Measurements from ENCODE around the gene OR6J1. TPM values are rescaled to one million over a fixed set of nuclear protein-coding genes. Genes with fewer than 3 reads are reported as not detected.
"Not testable (repeated sequence)": the region's sequence is repeated elsewhere in the genome, so short reads cannot be mapped to it uniquely, and the experiment has no call there.

The OR6J1 gene
- total RNA-seq, 2 donors from 2014 or later = not detected

DNA sequence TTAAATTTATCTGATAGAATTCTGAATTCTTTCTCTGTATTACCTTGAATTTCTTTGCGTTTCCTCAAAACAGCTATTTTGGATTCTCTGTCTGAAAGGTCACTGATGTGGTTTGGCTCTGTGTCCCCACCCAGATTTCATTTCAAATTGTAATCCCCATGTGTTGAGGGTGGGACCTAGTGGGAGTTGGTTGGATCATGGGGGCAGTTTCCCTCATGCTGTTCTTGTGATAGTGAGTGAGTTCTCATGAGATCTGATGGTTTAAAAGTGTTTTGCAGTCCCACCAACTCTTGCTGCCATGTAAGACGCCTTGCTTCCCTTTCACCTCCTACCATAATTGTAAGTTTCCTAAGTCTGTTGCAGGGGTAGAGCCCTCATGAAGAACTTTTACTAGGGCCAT is 34.1 kb upstream of the OR6J1 start:
- DNase-seq = no peak
- TF ChIP-seq, protein P1, sequence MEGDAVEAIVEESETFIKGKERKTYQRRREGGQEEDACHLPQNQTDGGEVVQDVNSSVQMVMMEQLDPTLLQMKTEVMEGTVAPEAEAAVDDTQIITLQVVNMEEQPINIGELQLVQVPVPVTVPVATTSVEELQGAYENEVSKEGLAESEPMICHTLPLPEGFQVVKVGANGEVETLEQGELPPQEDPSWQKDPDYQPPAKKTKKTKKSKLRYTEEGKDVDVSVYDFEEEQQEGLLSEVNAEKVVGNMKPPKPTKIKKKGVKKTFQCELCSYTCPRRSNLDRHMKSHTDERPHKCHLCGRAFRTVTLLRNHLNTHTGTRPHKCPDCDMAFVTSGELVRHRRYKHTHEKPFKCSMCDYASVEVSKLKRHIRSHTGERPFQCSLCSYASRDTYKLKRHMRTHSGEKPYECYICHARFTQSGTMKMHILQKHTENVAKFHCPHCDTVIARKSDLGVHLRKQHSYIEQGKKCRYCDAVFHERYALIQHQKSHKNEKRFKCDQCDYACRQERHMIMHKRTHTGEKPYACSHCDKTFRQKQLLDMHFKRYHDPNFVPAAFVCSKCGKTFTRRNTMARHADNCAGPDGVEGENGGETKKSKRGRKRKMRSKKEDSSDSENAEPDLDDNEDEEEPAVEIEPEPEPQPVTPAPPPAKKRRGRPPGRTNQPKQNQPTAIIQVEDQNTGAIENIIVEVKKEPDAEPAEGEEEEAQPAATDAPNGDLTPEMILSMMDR (IDR thresholded peaks at IDR 0.05) = no peak
- Histone ChIP-seq H3K4me1 (no peaks in the 10 kb centered on the region), H3K27ac (no peak overlapping the region), H3K4me3 (no peak overlapping the region), H3K27me3 (no peaks in the 10 kb centered on the region), H3K9ac (ENCODE audit: low read depth in 2 of 2, low read length in 2 of 2) (no peak overlapping the region), H3K9me3 (no peaks in the 10 kb centered on the region), H3K36me3 (no peaks in the 10 kb centered on the region)
- intact Hi-C loops (cut with DNase I) = no loop called here

DNA sequence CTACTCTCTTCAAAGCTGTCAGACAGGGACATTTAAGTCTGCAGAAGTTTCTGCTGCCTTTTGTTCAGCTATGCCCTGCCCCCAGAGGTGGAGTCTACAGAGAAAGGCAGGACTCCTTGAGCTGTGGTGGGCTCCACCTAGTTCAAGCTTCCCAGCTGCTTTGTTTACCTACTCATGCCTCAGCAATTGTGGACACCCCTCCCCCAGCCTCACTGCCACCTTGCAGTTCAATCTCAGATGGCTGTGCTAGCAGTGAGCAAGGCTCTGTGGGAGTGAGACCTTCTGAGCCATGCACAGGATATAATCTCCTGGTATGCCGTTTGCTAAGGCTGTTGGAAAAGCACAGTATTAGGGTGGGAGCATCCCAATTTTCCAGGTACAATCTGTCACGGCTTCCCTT is 33.4 kb upstream of the OR6J1 start:
- intact Hi-C loops (cut with DNase I); DNase-seq; H3K36me3 ChIP-seq; H3K4me1 ChIP-seq; H3K27ac ChIP-seq; H3K9me3 ChIP-seq; H3K4me3 ChIP-seq; H3K27me3 ChIP-seq; H3K9ac ChIP-seq (ENCODE audit: low read depth in 2 of 2, low read length in 2 of 2): not testable (repeated sequence)

- DNase-seq = no peak
- H3K9me3 ChIP-seq = no peaks in the 10 kb centered on the region
- no peaks in the 10 kb centered on the region for H3K4me1 ChIP-seq
- intact Hi-C loops (cut with DNase I) = no loop called here
- H3K9ac ChIP-seq (ENCODE audit: low read depth in 2 of 2, low read length in 2 of 2) = no peak overlapping the region
- no peaks in the 10 kb centered on the region for H3K27me3 ChIP-seq
- no peaks in the 10 kb centered on the region for H3K36me3 ChIP-seq
- TF ChIP-seq, protein P1 (IDR thresholded peaks at IDR 0.05) = no peak
- no peak overlapping the region for H3K27ac ChIP-seq
- H3K4me3 ChIP-seq = no peak overlapping the region
Observed at GRCh38 chr14:22671622-22672021, 27.5 kb upstream of the OR6J1 start.

- H3K4me3 ChIP-seq = no peak overlapping the region
- DNase-seq = no peak
- H3K9me3 ChIP-seq = no peaks in the 10 kb centered on the region
- H3K36me3 ChIP-seq = no peaks in the 10 kb centered on the region
- no peaks in the 10 kb centered on the region for H3K27me3 ChIP-seq
- no peaks in the 10 kb centered on the region for H3K4me1 ChIP-seq
- H3K9ac ChIP-seq (ENCODE audit: low read depth in 2 of 2, low read length in 2 of 2) = no peak overlapping the region
- no peak overlapping the region for H3K27ac ChIP-seq
- intact Hi-C loops (cut with DNase I) = no loop called here
- TF ChIP-seq, protein P1 (IDR thresholded peaks at IDR 0.05) = no peak
Observed at GRCh38 chr14:22668863-22669262, 24.7 kb upstream of the OR6J1 start.

DNA sequence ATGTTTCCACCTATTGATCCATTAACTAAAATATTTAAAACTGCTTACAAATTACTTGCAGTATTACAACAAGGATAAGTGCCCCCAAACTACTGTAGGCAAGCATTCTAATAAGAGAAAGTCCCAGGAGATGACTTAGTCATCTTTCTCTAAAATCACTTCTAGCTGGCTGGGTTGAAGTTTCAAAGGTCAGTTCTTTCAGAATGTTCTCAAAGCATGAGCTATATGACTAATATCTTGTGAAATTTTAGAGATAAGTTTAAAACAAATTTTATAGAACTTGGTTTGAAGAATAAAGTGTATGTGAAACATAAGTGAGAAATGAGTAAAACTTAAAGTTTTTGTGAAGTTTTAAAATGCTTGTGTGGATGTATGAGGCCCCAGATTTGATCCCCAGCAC is 24.3 kb upstream of the OR6J1 start:
- H3K27me3 ChIP-seq = no peaks in the 10 kb centered on the region
- no peaks in the 10 kb centered on the region for H3K36me3 ChIP-seq
- no peak overlapping the region for H3K27ac ChIP-seq
- intact Hi-C loops (cut with DNase I) = no loop called here
- no peak for DNase-seq
- TF ChIP-seq, protein P1 (IDR thresholded peaks at IDR 0.05) = no peak
- H3K4me3 ChIP-seq = no peak overlapping the region
- no peaks in the 10 kb centered on the region for H3K4me1 ChIP-seq
- H3K9me3 ChIP-seq = no peaks in the 10 kb centered on the region
- no peak overlapping the region for H3K9ac ChIP-seq (ENCODE audit: low read depth in 2 of 2, low read length in 2 of 2)

DNA sequence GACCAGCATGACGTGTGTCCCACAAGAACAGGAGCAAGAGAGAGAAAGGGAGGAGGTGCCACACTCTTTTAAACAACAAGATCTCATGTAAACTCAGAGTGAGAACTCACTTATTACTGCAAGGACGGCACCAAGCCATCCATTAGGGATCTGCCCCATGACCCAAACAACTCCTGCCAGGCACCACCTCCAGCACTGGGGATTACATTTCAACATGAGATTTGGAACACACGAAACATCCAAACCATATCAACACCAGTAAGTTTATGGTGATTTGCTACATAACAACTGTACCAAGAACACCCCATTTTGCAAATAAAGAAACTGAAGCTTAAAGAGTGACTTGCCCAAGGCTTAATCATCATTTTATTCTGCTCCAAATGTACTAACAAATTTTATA is 23.7 kb upstream of the OR6J1 start:
- H3K9ac ChIP-seq (ENCODE audit: low read depth in 2 of 2, low read length in 2 of 2) = no peak overlapping the region
- no peak overlapping the region for H3K4me3 ChIP-seq
- no peaks in the 10 kb centered on the region for H3K27me3 ChIP-seq
- no peaks in the 10 kb centered on the region for H3K9me3 ChIP-seq
- intact Hi-C loops (cut with DNase I) = no loop called here
- no peak overlapping the region for H3K27ac ChIP-seq
- no peaks in the 10 kb centered on the region for H3K4me1 ChIP-seq
- H3K36me3 ChIP-seq = no peaks in the 10 kb centered on the region
- DNase-seq = no peak
- TF ChIP-seq, protein P1 (IDR thresholded peaks at IDR 0.05) = no peak
